ENCODE measurements around the gene SREBF2. TPM values are rescaled to one million over a fixed set of nuclear protein-coding genes. Genes with fewer than 3 reads are reported as not detected.

The SREBF2 gene
- total and polyA plus RNA-seq, 2 of the 8 experiments (the other 6 are each of a cell fraction or from before 2014, with no cell fraction given): 125 to 144 TPM

GRCh38 chr22:41916745-41917358, 83.9 kb downstream of the SREBF2 start (continued):
- no peak for TF ChIP-seq FOSL1 (IDR thresholded peaks at IDR 0.05; ENCODE audit: insufficient read depth, low read depth, low read length)
- TF ChIP-seq CTBP2 (IDR thresholded peaks at IDR 0.05; ENCODE audit: borderline replicate concordance, insufficient read depth, insufficient read length, low read length): no peak
- no peak for TF ChIP-seq SP4 (IDR thresholded peaks at IDR 0.05; ENCODE audit: low read length)
- TF ChIP-seq, protein P1, sequence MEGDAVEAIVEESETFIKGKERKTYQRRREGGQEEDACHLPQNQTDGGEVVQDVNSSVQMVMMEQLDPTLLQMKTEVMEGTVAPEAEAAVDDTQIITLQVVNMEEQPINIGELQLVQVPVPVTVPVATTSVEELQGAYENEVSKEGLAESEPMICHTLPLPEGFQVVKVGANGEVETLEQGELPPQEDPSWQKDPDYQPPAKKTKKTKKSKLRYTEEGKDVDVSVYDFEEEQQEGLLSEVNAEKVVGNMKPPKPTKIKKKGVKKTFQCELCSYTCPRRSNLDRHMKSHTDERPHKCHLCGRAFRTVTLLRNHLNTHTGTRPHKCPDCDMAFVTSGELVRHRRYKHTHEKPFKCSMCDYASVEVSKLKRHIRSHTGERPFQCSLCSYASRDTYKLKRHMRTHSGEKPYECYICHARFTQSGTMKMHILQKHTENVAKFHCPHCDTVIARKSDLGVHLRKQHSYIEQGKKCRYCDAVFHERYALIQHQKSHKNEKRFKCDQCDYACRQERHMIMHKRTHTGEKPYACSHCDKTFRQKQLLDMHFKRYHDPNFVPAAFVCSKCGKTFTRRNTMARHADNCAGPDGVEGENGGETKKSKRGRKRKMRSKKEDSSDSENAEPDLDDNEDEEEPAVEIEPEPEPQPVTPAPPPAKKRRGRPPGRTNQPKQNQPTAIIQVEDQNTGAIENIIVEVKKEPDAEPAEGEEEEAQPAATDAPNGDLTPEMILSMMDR (IDR thresholded peaks at IDR 0.05; ENCODE audit: control extremely low read depth in 1 of 3, insufficient read depth in 1 of 3, low read depth in 1 of 3, low read length in 3 of 3): no peak

Data from H1 (cell line).